ENCODE measurements around the gene IRAK2. TPM values are rescaled to one million over a fixed set of nuclear protein-coding genes. Genes with fewer than 3 reads are reported as not detected.

IRAK2 gene
- total and polyA plus RNA-seq, 2 of the 8 experiments (the other 6 are each of a cell fraction or from before 2014, with no cell fraction given), result 1.5 TPM

DNA sequence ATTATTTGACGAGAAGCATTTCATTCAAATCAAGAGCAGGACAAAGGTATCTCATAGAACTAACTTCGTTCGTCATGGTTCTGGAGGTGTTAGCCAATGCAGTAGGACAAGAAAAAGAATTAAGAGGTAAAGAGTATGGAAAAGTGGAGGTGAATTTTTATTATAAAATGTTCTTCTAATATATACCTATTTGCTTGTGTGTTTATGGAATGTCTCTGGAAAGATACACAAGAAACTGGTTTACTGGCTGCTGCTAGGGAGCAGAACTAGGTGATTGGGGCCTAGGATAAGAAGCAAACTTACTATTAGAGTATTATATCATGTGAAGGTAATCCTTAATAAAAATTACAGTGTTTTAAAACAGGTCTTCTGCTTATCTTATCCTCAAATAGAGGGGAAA, 52.6 kb downstream of the IRAK2 start:
- Histone ChIP-seq H2BK120ac (replicated peaks; ENCODE audit: low read depth, low read length) (no peak overlapping the region), H3K4ac (replicated peaks; ENCODE audit: insufficient read length, low read depth, low read length) (no peak overlapping the region), H2BK12ac (ENCODE audit: low read depth, low read length) (no peak overlapping the region), H4K20me1 (replicated peaks in 1 of 2; ENCODE audit: control insufficient read depth in 1 of 2, insufficient read depth in 2 of 2, low read length in 2 of 2) (no peaks in the 10 kb centered on the region), H3K4me3 (ENCODE audit: extremely low read depth in 1 of 4, insufficient read depth in 2 of 4, low read depth in 3 of 4, low read length in 4 of 4) (no peak overlapping the region), H4K8ac (ENCODE audit: extremely low read depth, insufficient read depth, low read length) (no peak overlapping the region), H3K4me1 (replicated peaks in 1 of 4; ENCODE audit: control insufficient read depth in 3 of 4, insufficient read depth in 4 of 4, low read length in 3 of 4) (no peaks in the 10 kb centered on the region; a peak in 1 of 7 replicates), H3K27ac (ENCODE audit: low read depth, low read length) (no peak overlapping the region), H3K9ac (replicated peaks in 1 of 4; ENCODE audit: extremely low read depth in 1 of 4, low read depth in 3 of 4, low read length in 3 of 4) (no peak overlapping the region), H3K79me1 (ENCODE audit: low read depth, low read length) (no peaks in the 10 kb centered on the region), H3K79me2 (ENCODE audit: control insufficient read depth in 1 of 2, insufficient read depth in 2 of 2, low read length in 2 of 2) (no peaks in the 10 kb centered on the region), H3K9me3 (ENCODE audit: insufficient read depth in 2 of 2, low read depth in 1 of 2, low read length in 1 of 2) (peaks cover 6 to 8% of the 10 kb centered on the region in 2 experiments; a peak in 1 of 4 replicates), H3K23me2 (ENCODE audit: low read depth, low read length) (no peaks in the 10 kb centered on the region; the same call in 1 of the 2 replicates), H4K91ac (replicated peaks; ENCODE audit: insufficient read length, low read length) (no peak overlapping the region), H2BK5ac (ENCODE audit: low read depth, low read length) (no peak overlapping the region), H2AK5ac (ENCODE audit: low read depth, low read length) (no peak overlapping the region), H3K27me3 (replicated peaks in 1 of 4; ENCODE audit: control insufficient read depth in 3 of 4, extremely low read depth in 1 of 4, insufficient read depth in 3 of 4, low read length in 3 of 4) (no peaks in the 10 kb centered on the region), H3K4me2 (ENCODE audit: insufficient read depth in 1 of 2, low read depth in 2 of 2, low read length in 2 of 2) (no peak overlapping the region), H3K23ac (ENCODE audit: insufficient read length) (no peak overlapping the region), H3K36me3 (ENCODE audit: control insufficient read depth in 2 of 4, insufficient read depth in 4 of 4, low read length in 3 of 4) (0 out of 8 replicates have a peak, but pooled peaks cover 0 to 5% (median 0%) of the 10 kb centered on the region in 4 experiments), H3K56ac (replicated peaks; ENCODE audit: insufficient read length, low read depth, low read length) (no peak overlapping the region), H3K18ac (ENCODE audit: extremely low read depth, low read length) (no peak overlapping the region), H4K5ac (ENCODE audit: insufficient read length, low read depth, low read length) (no peak overlapping the region), H2BK20ac (ENCODE audit: low read length) (no peak overlapping the region), H2AFZ (ENCODE audit: low read length) (no peak overlapping the region), H3K14ac (ENCODE audit: insufficient read length) (no peak overlapping the region), H2BK15ac (ENCODE audit: low read length) (no peak overlapping the region)
- no peak for TF ChIP-seq RFX5 (IDR thresholded peaks at IDR 0.05; ENCODE audit: borderline replicate concordance, low read depth, low read length)
- TF ChIP-seq GABPA (IDR thresholded peaks at IDR 0.05; ENCODE audit: borderline replicate concordance, insufficient read depth, low read length), result no peak
- no peak for TF ChIP-seq ZNF274 (IDR thresholded peaks at IDR 0.05; ENCODE audit: borderline replicate concordance, extremely low read depth, low read length)
- TF ChIP-seq BACH1 (IDR thresholded peaks at IDR 0.05; ENCODE audit: low read length), result no peak
- TF ChIP-seq CBX8 (IDR thresholded peaks at IDR 0.05; ENCODE audit: borderline replicate concordance, low read depth, low read length), result no peak
- TF ChIP-seq PHF8 (conservative IDR thresholded peaks at IDR 0.05; ENCODE audit: low read depth, low read length), result no peak
- TF ChIP-seq RNF2 (IDR thresholded peaks at IDR 0.05; ENCODE audit: borderline replicate concordance, low read depth, low read length, missing control alignments, poor library complexity, severe bottlenecking), result no peak
- TF ChIP-seq CHD1 (IDR thresholded peaks at IDR 0.05; ENCODE audit: low read depth, low read length), result no peak
- no peak for TF ChIP-seq RAD21 (IDR thresholded peaks at IDR 0.05 in 1 of 2, conservative IDR thresholded peaks at IDR 0.05 in 1 of 2; ENCODE audit: low read depth in 2 of 2, low read length in 2 of 2)
- no peak for TF ChIP-seq SIX5 (IDR thresholded peaks at IDR 0.05; ENCODE audit: low read depth, low read length)
- TF ChIP-seq YY1 (IDR thresholded peaks at IDR 0.05; ENCODE audit: low read depth, low read length), result no peak
- TF ChIP-seq EGR1 (IDR thresholded peaks at IDR 0.05; ENCODE audit: borderline replicate concordance, low read depth, low read length), result no peak
- TF ChIP-seq KDM4A (IDR thresholded peaks at IDR 0.05; ENCODE audit: low read depth, low read length, severe bottlenecking), result no peak
- DNase-seq (ENCODE audit: low read depth in 1 of 2, low spot score in 2 of 2) (no peak), FAIRE-seq (no peak)
- ChIA-PET POLR2A (ENCODE audit: partially characterized antibody) (interaction anchor here (1.3 kb wide), 1 partner anchor 20 kb away, joined by 3 read pairs; no protein-coding TSS in a partner anchor), CTCF (ENCODE audit: partially characterized antibody) (interaction anchor here (1.2 kb wide), 1 partner anchor 77 kb away, joined by 3 read pairs; no protein-coding TSS in a partner anchor)
- 73% methylated on average over 3 of the region's 3 CpGs; no CpG with 5 or more reads in 1 of the 2 experiments for WGBS, 2 experiments (ENCODE audit: extremely low coverage in 1 of 2, insufficient coverage in 1 of 2, insufficient read length in 1 of 2, insufficient replicate concordance in 2 of 2, low coverage in 1 of 2, low lambda C conversion rate in 2 of 2, missing lambda C conversion rate in 1 of 2)

Data from H1 (cell line).